T-helper 22 cell (primary cell): ENCODE results near the gene CCDC40.
"Not testable (repeated sequence)": the region's sequence is repeated elsewhere in the genome, so short reads cannot be mapped to it uniquely, and the experiment has no call there.

Source experiments
- DNase-seq: peaks from one replicate; pipeline ENCODE4 v3.0.0-alpha.2; 2020; ENCODE audit warnings: low read depth

The CCDC40 gene

GRCh38 chr17:80035937-80036714, at the start of gene CCDC40:
CCDC40 (plus strand) TSS chr17:80036642; CDS start chr17:80036663, 21 bp downstream.
- peak; percentile 64 for DNase-seq

DNA sequence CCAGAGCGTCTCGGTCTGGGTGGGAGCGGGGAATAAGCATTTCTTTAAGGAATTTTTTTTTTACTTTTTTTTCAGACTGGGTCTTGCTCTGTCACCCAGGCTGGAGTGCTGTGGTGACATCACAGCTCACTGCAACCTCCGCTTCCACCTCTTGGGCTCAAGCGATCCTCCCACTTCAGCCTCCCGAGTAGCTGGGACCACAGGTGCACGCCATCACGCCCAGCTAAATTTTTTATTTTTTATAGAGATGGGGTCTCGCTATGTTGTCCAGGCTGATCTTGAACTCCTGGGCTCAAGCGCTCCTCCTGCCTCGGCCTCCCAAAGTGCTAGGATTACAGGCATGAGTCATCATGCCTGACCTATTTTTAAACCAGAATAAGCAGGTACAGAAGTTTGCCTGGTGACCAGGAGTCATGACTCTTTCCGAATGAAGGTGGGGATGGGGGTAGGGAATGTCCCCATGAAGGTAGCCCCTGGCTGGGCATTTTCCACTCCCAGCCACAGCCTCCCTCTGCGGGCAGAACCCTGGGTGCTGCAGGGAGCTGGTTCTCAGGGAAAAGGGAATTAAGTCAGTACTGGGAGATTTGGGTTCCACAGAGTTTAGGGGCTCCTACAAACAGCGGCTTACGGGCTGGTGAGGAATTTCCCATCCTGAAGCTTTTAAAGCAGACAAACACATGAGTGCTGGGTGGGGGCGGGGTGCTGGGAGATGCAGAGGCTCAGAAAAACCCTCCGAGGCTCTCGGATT, 49.1 kb upstream of the CCDC40 start:
- DNase-seq, result no peak

DNA sequence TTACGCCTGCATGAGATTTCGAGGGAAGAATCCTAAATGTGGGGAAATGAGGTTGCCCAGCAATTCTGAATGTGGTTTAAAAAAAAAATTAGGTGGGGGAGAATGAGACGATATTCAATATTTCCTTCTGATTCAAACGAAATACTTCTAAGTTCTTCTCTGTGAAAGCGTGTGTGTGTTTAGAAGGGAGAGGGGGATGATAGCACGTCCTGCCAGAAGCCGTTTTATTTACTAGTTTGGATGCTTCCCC, 48.6 kb upstream of the CCDC40 start:
- DNase-seq, result no peak

- no peak for DNase-seq
Observed at GRCh38 chr17:79988185-79988971, 48.1 kb upstream of the CCDC40 start.

DNA sequence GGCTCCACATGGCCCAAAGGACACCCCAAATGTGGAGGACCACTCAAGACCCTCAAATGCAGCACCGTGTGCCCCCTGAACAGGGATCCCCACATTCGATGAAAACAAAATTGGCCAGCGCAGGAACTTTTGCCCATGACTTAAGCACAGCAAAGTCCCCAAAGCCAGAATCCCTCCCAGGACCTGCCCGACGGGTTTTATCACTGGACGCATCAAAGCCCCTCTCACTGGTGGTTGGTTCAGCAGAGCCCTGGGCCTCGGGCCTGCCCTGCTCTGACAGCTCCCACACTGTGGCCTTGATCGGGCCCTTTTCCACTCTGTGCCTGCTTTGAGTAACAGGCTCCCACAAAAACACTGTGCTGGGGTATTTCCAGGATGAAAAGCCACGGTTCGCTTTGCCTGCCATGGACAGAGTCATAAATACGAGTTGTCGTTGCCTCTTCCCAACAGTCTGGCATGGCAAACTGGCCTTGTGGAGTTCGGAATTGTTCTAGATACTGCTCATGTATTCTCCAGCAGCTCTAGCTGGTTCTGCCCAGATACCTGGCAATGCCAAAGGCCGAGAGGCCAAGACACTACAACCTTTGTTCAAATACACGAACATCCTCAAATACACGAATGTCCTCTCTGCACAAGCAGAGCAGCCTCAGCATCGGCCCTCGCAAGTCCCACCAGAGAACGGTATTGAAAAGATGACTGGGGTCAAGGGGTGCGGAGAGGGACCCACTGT, 47.2 kb upstream of the CCDC40 start:
- DNase-seq, result no peak

DNA sequence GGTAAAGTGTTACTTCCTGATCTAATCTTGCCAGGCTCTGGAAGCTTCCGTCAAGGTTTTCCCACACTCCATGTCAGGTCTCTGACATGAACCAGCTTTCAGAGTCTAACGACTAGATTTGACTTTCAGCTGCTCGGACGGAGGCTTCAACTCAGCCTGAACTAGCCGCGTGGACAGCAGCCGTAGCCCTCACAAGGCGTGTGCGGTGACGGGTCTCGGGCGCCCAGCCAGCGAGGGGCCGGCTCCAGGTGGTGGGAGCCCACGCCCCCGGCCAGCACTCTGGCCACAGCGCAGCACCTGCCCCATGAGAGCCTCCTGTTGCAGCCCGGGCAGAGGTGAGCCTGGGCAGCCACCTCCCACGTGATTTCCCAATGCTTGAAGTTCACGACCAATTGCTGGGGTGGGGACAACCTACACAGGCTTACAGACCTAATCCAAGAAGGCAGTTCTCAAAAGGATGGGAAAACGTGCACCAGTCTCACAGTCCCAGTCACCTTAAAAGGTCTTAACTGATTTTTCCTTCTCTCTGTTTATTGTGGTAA, 46.3 kb upstream of the CCDC40 start:
- no peak for DNase-seq

DNA sequence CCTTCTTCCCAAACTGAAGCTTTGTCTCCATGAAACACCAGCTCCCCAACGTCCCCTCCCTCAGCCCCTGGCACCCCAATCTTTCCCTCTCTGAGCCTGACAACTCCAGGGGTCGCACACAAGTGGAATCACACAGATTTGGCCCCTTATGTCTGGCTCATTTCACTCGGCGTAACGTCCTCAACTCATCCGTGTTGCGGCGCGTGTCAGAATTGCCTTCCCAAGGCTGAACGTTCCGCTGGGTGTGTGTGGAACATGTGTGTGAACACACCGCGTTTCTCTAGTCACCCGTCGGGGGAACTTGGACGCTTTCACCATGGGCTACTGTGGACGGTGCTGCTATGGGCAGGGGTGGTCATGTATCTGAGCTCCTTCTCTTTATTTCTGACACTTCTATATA, 45.7 kb upstream of the CCDC40 start:
- no peak for DNase-seq

DNA sequence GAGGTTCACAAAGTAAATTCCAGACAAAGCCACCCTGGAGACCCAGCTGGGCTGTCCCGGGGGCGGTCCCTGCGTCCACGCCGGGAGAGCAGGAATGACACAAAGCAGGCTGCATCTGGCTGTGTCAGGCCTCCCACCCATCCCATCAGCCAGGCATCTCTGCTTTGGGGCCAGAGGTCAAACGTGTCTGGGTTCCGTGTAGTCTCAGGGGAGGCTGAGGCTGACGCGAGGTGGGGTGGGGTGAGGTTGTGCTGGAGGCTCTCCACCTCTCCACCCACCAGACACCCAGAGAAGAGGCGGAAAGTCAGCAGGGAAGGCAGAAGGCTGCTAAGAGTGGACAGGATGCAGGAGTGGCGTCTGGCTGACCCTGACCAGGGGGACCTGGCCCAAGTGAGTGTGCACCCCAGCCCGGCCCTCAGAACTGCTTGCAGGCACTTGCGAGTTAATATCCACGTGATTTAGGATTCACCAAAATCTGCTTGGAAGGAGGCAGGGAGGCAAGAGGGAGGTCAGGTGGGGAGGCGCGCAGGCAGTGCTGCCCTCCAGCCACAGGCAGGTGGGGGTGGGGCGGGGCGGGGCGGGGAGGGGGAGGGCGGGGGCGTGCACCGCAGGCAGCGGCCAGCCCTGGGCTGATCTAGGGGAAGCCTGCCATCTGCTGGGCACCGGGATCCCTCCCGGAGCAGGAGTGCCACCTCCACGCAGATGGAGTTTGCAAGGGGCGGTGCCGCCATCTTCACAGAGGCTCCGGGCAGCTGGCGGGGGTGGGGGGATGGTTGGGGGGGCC, 45.1 kb upstream of the CCDC40 start:
- peak; percentile 60 for DNase-seq

DNA sequence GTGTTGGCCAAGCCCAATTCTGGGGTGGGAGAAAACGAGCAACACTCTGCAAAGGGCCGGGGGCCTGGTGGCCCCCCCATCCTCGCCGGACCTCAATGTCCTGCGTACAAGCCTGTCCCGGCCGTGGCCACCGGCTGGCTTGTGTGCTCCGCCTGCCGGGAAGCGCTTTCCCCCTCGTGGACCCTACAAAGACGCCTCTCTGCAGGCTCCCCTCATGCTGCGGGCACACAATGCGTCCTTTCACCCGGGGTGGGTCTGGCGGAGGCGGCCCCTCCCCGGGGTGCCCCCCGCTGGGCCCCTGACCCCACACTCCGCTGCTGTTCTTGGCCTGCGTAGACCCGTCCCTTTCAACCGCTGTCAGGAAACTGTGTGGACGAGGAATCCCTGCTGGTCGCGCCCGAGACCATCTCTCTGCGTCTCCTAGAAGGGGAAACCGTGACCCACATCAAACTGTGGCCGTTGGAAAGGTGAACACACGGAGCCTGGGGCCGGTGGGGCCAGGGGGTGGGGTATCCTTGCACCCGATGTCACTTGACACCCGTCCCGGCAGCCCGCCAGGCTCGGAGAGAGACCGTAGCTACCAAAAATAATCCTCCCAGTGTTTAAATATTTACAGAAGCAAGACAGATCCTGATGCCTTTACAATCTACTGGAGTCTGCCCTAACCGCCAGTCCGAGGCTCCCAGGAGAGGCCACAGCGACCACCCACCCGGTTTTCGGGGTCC, 44.4 kb upstream of the CCDC40 start:
- DNase-seq, result no peak

GRCh38 chr17:79992649-79993389, 43.6 kb upstream of the CCDC40 start:
- DNase-seq, result no peak

- DNase-seq, result no peak
Observed at GRCh38 chr17:79993390-79994227, 42.8 kb upstream of the CCDC40 start.

DNA sequence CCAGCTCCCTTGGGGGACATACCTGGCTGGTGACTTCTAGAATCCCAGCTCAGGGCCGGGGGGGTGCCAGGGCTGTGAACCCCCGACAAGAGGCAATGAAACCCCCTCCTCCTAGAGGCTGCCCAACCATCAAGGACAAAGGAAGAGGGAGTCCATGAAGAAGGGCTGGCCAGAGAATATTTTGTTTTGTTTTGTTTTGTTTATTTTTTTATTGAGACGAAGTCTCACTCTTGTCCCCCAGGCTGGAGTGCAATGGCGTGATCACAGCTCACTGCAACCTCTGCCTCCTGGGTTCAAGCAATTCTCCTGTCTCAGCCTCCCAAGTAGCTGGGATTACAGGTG, 42.2 kb upstream of the CCDC40 start:
- DNase-seq, result not testable (repeated sequence)

- no peak for DNase-seq
Observed at GRCh38 chr17:79994602-79995001, 41.8 kb upstream of the CCDC40 start.

GRCh38 chr17:79995696-79996095, 40.7 kb upstream of the CCDC40 start:
- no peak for DNase-seq

- DNase-seq, result no peak
Observed at GRCh38 chr17:79996291-79996690, 40.2 kb upstream of the CCDC40 start.

- peak; percentile 76 for DNase-seq
Observed at GRCh38 chr17:79997011-79997660, 39.3 kb upstream of the CCDC40 start.

GRCh38 chr17:80000136-80000535, 36.3 kb upstream of the CCDC40 start:
- no peak for DNase-seq

DNA sequence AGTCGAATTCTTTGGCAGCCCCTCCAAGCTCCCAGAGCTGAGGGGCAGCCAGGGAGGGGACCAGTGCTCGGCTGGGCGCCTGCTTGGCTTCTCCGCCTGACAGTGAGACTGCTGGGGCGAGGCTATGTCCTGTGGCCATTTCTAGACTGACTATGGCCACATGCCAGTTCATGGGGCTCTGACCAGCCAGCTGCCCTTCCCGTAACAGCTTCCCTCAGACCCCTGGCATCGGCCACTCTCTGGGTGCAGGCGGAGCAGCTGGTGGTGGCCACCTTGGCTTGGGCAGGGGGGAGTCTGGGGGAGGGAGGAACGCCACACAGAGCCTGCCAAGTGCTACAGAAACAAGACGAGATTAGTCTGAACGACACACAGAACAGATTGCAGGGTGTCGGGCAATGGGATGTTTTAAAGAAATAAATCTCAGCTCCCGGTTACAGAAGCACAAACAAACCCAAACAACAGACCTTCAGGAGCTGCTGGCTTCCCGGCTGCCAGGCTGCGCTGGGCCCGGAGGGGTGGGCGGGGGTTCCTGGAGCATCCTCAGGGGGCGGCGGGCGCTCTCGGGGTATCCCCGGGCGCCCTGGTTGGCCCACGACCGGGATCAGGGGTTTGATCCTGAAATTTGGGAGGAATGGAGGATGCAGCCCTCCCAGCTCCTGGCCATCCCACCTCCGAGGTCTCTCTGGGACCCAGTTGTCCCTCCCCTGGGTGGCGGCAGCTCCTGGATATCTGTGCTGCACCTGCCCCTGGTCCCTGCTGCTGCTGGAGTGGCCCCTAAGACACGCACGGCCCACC, 35.3 kb upstream of the CCDC40 start:
- no peak for DNase-seq
